ENCODE data around the gene HECTD4.
"Not testable (repeated sequence)": the region's sequence is repeated elsewhere in the genome, so short reads cannot be mapped to it uniquely, and the experiment has no call there.

HECTD4 gene

DNA sequence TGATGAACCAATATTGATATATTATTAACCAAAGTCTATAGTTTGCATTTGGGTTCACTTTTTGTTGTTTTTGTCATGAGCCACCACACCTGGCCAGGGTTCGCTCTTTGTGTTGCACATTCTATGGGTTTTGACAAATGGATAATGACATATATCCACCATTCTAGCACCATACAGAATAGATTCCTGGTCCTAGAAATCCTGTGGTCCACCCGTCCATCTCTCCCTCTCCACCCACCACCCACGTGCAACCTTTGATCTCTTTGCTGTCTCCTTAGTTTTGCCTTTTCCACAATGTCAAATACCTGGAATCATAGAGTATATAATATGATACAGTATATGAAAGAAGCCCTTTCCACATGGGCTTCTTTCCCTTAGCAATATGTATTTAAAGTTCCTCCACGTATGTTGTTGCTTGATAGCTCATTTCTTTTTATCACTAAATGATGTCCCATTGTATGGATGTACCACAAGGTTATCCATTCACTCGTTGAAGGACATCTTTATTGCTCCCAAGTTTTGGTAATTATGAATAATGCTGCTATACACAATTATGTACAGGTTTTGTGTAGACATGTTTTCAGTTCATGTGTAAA, 19.8 kb upstream of the HECTD4 start:
- no peak for DNase-seq

DNA sequence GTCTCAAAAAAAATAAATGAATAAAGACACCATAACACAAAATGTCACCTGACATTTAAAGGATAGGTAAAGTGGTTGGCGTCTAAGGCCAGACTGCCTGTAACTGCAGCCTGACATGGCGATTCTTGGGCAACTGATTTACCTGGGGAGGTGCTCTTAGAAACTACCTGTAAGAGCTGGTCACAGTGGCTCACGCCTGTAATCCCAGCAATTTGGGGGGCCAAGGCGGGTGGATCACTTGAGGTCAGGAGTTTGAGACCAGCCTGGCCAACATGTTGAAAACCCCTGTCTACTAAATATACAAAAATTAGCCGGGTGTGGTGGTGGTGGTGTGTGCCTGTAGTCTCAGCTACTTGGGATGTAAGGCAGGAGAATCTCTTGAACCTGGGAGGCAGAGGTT, 18.8 kb upstream of the HECTD4 start:
- DNase-seq, result no peak

DNA sequence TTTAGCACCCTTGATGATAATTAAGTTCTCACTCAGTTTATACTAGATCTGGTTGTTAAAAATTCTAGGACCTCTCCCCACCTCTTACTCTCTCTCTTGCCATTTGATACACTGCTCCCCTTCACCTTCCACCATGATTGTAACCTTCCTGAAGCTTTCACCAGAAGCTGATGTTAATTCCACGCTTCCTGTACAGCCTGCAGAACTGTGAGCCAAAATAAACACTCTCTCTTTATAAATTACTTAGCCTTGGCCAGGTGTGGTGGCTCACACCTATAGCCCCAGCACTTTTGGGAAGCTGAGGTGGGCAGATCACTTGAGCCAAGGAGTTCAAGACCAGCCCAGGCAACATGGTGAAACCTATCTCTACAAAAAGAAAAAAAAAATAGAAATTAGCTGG, 11.1 kb upstream of the HECTD4 start:
- DNase-seq, result no peak

DNA sequence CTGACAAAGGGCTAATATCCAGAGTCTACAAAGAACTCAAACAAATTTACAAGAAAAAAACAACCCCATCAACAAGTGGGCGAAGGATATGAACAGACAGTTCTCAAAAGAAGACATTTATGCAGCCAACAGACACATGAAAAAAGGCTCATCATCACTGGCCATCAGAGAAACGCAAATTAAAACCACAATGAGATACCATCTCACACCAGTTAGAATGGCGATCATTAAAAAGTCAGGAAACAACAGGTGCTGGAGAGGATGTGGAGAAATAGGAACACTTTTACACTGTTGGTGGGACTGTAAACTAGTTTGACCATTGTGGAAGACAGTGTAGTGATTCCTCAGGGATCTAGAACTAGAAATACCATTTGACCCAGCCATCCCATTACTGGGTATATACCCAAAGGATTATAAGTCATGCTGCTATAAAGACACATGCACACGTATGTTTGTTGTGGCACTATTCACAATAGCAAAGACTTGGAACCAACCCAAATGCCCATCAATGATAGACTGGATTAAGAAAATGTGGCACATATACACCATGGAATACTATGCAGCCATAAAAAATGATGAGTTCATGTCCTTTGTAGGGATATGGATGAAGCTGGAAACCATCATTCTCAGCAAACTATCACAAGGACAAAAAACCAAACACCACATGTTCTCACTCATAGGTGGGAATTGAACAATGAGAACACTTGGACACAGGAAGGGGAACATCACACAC, 7.9 kb upstream of the HECTD4 start:
- DNase-seq, result not testable (repeated sequence)

DNA sequence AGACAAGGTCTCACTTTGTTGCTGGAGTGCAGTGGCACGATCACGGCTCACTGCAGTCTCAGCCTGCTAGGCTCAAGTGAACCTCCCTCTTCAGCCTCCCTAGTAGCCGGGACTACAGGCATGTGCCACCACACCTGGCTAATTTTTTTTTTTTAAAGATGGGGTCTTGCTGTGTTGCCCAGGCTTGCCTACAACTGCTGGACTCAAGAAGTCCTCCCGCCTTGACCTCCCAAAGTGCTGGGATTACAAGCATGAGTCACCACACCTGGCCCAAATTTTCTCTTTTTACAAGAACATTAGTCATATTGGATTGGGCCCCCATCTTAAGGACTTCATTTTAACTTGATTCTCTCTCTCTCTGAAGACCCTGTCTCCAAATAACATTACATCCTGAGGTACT, 7.0 kb upstream of the HECTD4 start:
- no peak for DNase-seq

DNA sequence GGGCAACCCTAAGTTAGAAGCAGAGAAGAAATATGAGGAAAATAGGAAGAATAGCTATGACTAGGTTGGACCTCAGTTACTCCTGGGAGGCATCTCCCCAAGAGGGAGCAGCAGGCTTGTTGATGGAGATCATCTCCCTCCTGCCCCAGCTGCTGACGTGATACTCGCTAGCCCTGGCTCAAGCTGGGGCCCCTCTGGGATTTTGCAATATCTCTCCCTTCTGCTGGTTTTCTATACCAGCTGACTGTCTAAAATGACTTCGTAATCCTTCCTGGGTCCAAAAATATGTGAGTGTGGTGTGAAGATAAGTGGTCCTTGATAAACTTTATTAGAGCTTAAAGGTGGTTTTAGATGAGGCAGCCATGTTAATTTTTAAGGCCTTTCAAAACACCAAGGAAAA, 4.5 kb upstream of the HECTD4 start:
- DNase-seq, result no peak

DNA sequence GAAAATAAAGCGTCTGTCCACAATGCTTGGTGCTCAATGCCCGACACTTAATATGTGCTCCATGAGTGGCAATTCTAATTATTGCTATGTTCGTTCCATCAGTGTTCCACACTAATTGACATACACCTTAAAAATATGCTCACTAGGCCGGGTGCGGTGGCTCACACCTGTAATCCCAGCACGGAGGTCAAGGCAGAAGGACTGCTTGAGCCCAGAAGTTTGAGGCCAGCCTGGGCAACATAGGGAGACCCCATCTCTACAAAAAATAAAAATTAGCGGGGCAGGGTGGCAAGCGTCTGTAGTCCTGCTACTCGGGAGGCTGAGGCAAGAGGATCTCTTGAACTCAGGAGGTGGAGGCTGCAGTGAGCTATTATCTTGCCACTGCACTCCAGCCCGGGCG, 635 bp upstream of the HECTD4 start:
- DNase-seq, result no peak

DNA sequence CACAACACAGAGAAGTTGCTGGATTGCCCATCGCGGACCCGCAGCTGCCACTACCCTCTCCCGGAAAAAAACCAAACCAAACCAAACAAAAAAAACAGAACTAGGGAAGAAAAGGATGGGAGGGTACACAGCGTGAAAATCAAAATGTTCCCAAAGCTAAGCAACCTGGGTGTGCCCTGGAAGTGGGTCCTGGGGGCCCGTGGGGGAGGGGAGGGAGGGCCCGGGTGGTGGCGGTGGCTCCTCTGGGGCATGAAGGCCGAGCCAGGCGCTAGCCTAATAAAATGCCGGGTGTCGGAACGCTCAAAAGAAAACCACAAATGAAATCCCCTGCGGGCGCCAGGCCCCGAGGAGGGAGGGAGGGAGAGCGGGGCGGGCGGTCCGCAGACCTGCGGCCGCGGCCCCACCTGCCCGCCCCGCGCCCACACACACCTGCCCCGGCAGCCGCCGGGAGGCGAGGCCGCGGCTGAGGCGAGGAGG, 787 bp downstream of the HECTD4 start:
- no peak for DNase-seq

DNA sequence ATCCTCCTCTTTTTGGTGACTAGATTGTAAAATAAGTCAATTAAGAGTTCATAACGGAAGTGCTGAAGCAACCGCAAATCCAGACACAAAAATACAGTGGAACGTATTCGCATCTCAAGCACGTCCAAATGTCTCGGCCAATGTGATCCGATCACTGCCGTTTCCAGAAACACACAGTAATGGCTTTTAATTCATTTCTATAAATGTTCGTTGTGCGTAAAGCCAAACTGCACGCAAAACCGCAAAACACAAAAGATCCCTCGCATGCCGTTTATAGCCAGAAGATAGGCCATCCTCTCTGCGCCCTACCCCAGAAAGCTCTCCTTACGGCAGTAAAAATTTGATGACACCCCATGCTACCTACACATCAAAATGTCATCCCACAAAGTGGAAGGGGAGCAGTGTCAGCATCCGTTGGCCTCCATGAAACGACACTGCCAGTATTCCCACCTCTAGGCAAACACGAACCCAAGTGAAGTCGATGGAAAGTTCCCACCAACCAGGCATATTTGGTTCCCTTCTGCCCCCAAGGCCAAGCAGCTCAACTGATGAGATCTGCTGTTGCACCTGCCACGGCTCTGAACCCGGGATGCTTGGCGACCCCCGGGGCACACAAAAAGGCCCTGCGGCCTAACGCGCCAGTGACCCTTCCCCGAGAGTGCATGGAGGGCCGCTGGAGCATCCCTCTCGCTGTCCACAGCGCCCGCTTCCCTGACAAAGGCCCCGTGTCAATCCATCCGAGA, 1.4 kb downstream of the HECTD4 start:
- DNase-seq, result no peak

DNA sequence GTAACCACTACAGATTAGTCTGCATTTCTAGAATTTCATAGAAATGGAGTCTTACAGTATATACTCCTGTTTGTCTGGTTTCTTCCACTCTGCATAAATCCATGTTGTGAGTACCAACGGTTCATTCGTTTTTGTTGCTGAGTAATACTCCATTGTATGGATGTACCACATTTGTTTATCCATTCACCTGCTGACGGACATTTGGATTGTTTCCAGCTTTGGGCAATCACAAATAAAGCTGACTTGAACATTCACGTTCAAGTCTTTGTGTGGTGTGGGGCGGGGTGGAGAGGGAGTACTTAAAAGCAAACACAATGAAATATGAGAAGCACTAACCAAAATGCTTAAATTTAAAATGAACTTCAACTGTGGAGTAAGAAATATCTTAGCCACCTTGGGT, 7.1 kb downstream of the HECTD4 start:
- no peak for DNase-seq

DNA sequence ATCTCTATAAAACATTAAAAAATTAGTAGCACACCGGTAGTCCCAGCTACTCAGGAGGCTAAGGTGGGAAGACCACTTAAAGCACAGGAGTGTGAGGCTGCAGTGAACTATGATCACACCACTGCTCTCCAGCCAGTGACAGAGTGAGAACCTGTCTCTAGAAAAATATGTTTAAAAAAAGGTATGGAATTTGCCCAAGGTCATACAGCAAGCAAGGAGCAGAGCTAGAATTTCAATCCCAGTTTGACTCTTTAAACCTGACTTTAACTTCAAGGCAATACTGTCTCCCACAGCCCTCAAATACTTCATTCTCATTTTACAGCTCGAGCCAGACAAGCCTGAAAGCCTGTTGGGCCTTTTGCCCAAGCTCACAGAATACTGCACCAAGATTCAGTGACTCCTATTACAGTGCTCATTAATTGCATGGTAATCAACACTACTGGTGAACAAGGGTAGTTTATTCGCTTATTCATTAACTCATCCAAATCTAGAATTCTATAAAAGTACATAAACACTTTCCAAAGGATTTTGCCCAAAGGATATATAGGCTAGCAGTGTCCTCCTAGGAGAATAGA, 8.0 kb downstream of the HECTD4 start:
- no peak for DNase-seq

DNA sequence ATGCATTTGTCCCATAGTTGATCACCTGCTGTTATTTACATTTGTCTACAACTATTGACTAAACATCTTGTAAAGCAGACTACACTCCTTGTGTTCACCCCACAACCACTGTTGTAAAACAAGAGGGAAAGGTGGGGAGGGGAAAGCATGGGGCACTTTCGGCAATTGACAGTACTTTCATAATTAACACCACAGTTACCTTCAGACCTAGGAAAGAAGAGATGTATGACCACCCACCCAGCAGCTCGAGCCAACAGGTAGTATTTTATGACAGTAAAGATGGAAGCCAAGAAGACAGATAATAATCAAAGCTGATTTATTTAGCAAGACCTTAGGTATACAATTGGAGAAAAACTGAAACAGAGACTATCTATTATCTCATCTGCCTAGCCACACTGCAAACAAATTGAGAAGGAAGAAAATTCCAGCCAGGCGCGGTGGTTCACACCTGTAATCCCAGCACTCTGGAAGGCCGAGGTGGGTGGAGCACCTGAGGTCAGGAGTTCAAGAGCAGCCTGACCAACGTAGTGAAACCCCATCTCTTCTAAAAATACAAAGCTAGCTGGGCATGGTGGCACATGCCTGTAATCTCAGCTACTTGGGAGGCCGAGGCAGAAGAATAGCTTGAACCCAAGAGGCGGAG, 11.2 kb downstream of the HECTD4 start:
- DNase-seq, result no peak

DNA sequence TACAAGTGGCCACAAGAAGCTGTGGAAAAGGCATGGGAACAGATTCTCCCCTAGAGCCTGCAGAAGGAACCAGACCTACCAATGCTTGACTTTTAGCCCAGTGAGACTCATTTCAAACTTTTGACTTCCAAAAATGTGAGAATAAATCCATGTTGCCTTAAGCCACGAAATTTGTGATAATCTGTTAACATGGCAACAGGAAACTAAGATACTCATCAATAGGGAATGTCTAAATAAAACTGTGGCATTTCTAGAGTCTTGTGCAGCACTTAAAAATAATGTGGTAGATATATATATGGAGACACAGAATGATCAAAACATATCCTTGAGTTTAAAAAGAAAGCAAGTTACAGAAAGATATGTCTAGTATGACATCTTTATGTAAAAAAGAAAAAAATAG, 12.0 kb downstream of the HECTD4 start:
- no peak for DNase-seq

DNA sequence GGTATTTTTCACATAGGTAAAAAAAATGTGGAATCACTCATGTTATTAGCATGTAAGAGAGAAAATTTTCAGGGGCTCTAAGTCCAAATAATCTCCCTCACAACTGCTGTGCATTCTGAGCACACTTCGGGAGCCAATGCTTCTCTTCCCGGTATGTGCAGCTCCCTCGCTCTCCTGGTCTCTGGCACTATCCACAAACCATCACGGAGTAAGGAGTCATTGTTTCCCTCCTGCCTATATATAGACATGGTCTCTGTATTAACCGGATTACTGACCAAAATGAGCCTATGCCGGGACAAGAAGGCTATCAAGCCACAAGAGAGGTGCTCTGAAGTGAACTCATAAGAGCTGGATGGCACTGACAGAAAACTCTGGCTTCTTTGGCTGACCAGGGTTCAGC, 13.4 kb downstream of the HECTD4 start:
- no peak for DNase-seq

DNA sequence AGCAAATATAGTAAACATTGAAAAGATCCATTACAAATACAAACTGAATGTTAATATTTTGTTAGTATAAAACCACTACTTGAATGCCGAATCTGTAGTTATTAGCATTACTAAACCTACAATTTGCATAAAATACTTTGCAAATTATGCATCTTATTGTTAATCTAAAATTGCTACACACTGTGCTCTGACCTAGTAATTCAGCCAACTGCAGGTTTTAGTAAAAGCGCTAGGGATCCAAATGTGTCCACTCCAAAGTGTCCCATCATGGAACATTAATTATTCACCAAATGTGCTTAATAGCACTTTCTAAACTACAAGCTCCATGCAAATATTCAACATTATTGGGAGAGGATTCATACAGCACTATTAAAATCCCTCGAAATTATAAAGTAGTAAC, 14.3 kb downstream of the HECTD4 start:
- DNase-seq, result no peak

DNA sequence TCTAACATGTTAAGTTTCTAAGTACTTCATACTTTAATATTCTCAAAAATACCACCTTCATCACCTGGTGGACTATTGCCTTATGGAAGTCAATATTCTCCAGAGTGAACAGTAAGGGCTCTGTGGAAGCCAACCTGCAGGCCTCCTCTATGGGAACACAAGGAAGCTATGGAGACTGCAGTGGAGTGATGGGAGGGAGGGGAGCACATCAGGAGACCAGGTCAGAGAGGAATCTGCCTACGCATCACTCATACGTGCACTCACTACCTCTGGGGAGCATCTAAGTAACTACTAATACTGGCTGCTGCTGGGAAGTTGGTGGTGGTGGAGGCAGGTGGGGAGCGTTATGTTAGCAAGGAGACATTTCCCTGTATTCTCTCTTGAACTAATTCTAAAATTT, 19.9 kb downstream of the HECTD4 start:
- DNase-seq, result no peak

DNA sequence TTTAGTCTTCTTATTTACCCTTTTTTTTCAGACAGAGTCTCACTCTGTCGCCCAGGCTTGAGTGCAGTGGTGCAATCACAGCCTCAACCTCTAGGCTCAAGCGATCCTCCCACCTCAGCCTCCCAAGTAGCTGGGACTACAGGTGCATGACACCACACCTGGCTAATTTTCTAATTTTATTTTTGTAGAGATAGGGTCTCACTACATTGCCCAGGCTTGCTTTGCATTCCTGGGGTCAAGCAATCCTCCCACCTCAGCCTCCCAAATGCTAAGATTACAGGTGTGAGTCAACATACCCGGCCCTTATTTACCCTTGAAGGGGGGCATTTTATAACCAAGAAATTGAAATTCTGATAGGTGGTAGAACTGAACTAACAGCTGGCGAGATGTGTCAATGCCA, 21.0 kb downstream of the HECTD4 start:
- DNase-seq, result no peak

DNA sequence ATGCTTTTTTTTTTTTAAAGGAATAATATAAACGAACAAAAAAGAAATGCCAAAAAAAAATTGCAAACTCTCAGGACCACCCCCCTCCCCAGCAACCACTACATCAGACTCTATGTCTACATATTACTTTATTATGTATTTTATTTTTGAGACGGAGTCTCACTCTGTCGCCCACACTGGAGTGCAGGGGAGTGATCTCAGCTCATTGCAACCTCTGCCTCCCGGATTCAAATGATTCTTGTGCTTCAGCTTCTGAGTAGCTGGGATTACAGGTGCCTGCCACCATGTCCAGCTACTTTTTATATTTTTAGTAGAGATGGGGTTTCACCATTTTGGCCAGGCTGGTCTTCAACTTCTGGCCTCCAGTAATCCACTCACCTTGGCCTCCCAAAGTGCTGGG, 22.9 kb downstream of the HECTD4 start:
- DNase-seq, result no peak

DNA sequence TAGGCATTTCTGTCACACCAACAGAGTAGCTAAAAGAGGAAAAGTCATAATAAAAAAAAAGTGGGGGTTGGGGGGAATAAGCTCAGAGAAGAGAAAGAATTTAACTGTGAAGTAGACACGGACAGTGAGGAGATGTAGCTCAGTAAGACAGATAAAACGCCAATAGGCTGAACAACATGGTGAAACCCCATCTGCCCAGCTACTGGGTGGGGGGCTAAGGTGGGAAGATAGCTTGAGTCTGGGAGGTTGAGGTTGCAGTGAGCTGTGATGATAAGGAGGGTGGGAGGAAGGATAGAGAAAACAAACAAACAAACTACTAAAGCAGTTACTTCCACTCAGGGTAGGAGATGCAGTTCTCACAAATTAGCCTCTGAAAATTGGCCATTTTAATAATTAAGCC, 25.0 kb downstream of the HECTD4 start:
- no peak for DNase-seq

DNA sequence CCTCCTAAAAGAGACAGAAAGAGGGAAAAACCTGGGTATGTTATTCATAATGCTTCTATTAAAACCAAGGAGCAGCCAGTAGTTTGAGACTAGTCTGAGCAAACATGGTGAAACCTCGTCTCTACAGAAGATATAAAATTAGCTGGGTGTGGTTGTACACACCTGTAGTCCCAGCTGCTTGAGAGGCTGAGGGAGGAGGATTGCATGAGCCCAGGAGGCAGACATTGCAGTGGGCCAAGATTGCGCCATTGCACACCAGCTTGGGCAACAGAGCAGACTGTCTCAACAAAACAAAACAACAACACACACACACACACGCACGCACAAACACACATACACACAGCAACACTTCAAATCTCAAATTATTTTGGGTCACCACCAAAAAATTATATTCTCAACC, 27.8 kb downstream of the HECTD4 start:
- DNase-seq, result no peak

DNA sequence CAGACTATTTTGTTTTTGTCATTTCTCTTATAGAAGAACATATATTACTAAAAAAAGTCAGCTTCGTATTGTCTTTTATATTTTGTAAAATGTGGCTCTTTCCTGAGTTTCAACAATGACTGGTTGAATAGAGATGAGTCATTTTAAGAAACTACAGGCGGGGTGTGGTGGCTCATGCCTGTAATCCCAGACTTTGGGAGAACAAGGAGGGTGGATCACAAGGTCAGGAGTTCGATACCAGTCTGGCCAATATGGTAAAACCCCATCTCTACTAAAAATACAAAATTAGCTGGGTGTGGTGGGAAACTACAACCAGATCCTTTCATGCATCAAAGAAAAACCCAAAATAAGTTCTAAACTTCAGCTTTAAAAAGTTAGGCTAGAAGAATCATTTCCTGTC, 28.8 kb downstream of the HECTD4 start:
- DNase-seq, result no peak

DNA sequence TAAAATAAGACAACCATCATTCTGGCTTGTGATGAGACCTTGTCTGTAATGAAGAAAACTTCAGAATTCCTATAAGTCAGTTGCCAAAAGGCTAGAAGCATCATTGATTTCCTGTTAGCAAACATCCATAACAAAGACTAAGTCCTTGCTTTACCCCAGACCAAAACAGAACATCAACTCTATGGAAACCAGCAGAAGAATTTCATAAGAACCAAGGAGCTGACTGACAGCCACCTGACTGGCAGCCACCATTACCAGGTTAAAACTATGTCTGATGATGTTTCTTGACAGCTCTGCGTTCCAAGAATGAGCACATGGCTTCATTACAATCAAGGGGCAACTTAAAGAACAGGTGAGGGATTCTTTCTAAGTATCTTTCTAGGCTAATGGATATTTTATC, 29.3 kb downstream of the HECTD4 start:
- DNase-seq, result no peak
